Measurements from ENCODE around the gene ALX4.

Gene ALX4

GRCh38 chr11:44275961-44276550 lies 33.9 kb downstream of the ALX4 start:
- H4K20me1 ChIP-seq (ENCODE audit: insufficient read depth): no peaks in the 10 kb centered on the region
- no peak overlapping the region for H3K4me3 ChIP-seq (IDR thresholded peaks at IDR 0.05; ENCODE audit: insufficient read depth, low read depth, low read length)
- H3K4me2 ChIP-seq: no peak overlapping the region
- H3K9ac ChIP-seq: no peak overlapping the region
- no peaks in the 10 kb centered on the region for H3K27me3 ChIP-seq (ENCODE audit: insufficient read depth, low read depth)
- TF ChIP-seq, protein P1, sequence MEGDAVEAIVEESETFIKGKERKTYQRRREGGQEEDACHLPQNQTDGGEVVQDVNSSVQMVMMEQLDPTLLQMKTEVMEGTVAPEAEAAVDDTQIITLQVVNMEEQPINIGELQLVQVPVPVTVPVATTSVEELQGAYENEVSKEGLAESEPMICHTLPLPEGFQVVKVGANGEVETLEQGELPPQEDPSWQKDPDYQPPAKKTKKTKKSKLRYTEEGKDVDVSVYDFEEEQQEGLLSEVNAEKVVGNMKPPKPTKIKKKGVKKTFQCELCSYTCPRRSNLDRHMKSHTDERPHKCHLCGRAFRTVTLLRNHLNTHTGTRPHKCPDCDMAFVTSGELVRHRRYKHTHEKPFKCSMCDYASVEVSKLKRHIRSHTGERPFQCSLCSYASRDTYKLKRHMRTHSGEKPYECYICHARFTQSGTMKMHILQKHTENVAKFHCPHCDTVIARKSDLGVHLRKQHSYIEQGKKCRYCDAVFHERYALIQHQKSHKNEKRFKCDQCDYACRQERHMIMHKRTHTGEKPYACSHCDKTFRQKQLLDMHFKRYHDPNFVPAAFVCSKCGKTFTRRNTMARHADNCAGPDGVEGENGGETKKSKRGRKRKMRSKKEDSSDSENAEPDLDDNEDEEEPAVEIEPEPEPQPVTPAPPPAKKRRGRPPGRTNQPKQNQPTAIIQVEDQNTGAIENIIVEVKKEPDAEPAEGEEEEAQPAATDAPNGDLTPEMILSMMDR (conservative IDR thresholded peaks at IDR 0.05; ENCODE audit: low read depth, low read length): no peak
- no peak overlapping the region for H2AFZ ChIP-seq (ENCODE audit: low read depth)
- H3K79me2 ChIP-seq (ENCODE audit: insufficient read depth, low read depth): no peaks in the 10 kb centered on the region
- no peaks in the 10 kb centered on the region for H3K36me3 ChIP-seq (ENCODE audit: insufficient read depth)
- no peaks in the 10 kb centered on the region for H3K4me1 ChIP-seq (ENCODE audit: low read depth, poor library complexity, severe bottlenecking)
- H3K27ac ChIP-seq: no peak overlapping the region

- Histone ChIP-seq H4K20me1 (ENCODE audit: insufficient read depth) (no peaks in the 10 kb centered on the region), H3K79me2 (ENCODE audit: insufficient read depth, low read depth) (no peaks in the 10 kb centered on the region), H2AFZ (ENCODE audit: low read depth) (no peak overlapping the region), H3K27me3 (ENCODE audit: insufficient read depth, low read depth) (no peaks in the 10 kb centered on the region), H3K4me3 (IDR thresholded peaks at IDR 0.05; ENCODE audit: insufficient read depth, low read depth, low read length) (no peak overlapping the region), H3K4me1 (ENCODE audit: low read depth, poor library complexity, severe bottlenecking) (no peaks in the 10 kb centered on the region), H3K27ac (no peak overlapping the region), H3K9ac (no peak overlapping the region), H3K4me2 (no peak overlapping the region), H3K36me3 (ENCODE audit: insufficient read depth) (no peaks in the 10 kb centered on the region)
- TF ChIP-seq, protein P1 (conservative IDR thresholded peaks at IDR 0.05; ENCODE audit: low read depth, low read length): no peak
Measured at GRCh38 chr11:44275241-44275640, 34.7 kb downstream of the ALX4 start.

GRCh38 chr11:44274404-44274803 lies 35.5 kb downstream of the ALX4 start:
- Histone ChIP-seq H4K20me1 (ENCODE audit: insufficient read depth) (no peaks in the 10 kb centered on the region), H3K27me3 (ENCODE audit: insufficient read depth, low read depth) (no peaks in the 10 kb centered on the region), H3K4me3 (IDR thresholded peaks at IDR 0.05; ENCODE audit: insufficient read depth, low read depth, low read length) (no peak overlapping the region), H3K4me2 (no peak overlapping the region), H3K79me2 (ENCODE audit: insufficient read depth, low read depth) (no peaks in the 10 kb centered on the region), H2AFZ (ENCODE audit: low read depth) (no peak overlapping the region), H3K27ac (no peak overlapping the region), H3K9ac (no peak overlapping the region), H3K4me1 (ENCODE audit: low read depth, poor library complexity, severe bottlenecking) (no peaks in the 10 kb centered on the region), H3K36me3 (ENCODE audit: insufficient read depth) (no peaks in the 10 kb centered on the region)
- TF ChIP-seq, protein P1 (conservative IDR thresholded peaks at IDR 0.05; ENCODE audit: low read depth, low read length): no peak

DNA sequence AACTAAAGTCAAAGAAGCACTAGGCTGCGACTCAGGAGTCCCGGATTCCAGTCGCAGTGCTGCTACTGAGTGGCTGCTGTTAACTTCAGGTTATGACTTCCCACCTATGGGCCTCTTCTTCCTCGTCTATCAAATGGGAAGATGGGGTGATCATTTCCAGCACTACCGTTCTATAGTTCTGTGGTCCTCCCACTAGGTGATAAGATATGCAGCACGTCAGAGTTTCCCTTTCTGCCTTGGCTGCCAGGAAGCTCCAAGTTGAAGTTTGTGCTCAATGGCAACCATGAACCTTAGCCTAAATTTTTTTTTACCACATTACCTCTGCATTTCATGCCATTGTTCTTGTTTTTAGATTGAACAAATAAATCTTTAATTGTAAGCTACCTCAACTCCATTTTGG lies 38.7 kb downstream of the ALX4 start:
- Histone ChIP-seq H3K27ac (no peak overlapping the region), H3K9ac (no peak overlapping the region), H2AFZ (ENCODE audit: low read depth) (no peak overlapping the region), H3K79me2 (ENCODE audit: insufficient read depth, low read depth) (no peaks in the 10 kb centered on the region), H4K20me1 (ENCODE audit: insufficient read depth) (no peaks in the 10 kb centered on the region), H3K4me1 (ENCODE audit: low read depth, poor library complexity, severe bottlenecking) (no peaks in the 10 kb centered on the region), H3K27me3 (ENCODE audit: insufficient read depth, low read depth) (no peaks in the 10 kb centered on the region), H3K4me2 (no peak overlapping the region), H3K4me3 (IDR thresholded peaks at IDR 0.05; ENCODE audit: insufficient read depth, low read depth, low read length) (no peak overlapping the region), H3K36me3 (ENCODE audit: insufficient read depth) (no peaks in the 10 kb centered on the region)
- TF ChIP-seq, protein P1 (conservative IDR thresholded peaks at IDR 0.05; ENCODE audit: low read depth, low read length): no peak
